SJSA1 (cell line): ENCODE data around the gene ZFYVE28. TPM values are rescaled to one million over a fixed set of nuclear protein-coding genes. Genes with fewer than 3 reads are reported as not detected.

Source experiments
- DNase-seq, 2 experiments: peaks; one replicate each; pipeline ENCODE4 v3.0.0-alpha.2; 2015 to 2020; ENCODE audit warnings: low spot score in 2 of 2, low read depth in 1 of 2
- H3K27ac ChIP-seq: fragments of 250-450 bp; sonication (Bioruptor Pico); 2 replicates; pipeline ENCODE4 v1.5.1; 2020; ENCODE audit warnings: mild to moderate bottlenecking, moderate library complexity
- H3K27me3 ChIP-seq: fragments of 250-450 bp; sonication (Bioruptor Pico); replicated peaks from 2 replicates; pipeline ENCODE4 v1.5.1; 2020; ENCODE audit warnings: mild to moderate bottlenecking, moderate library complexity
- H3K36me3 ChIP-seq: fragments of 250-450 bp; sonication (Bioruptor Pico); 2 replicates; pipeline ENCODE4 v1.5.1; 2020; ENCODE audit warnings: mild to moderate bottlenecking
- H3K4me1 ChIP-seq: fragments of 250-450 bp; sonication (Bioruptor Pico); replicated peaks from 2 replicates; pipeline ENCODE4 v1.6.1; 2021; ENCODE audit warnings: mild to moderate bottlenecking
- H3K4me3 ChIP-seq: fragments of 250-450 bp; sonication (Bioruptor Pico); 2 replicates; pipeline ENCODE4 v1.5.1; 2020; ENCODE audit warnings: mild to moderate bottlenecking
- H3K9me3 ChIP-seq: fragments of 250-450 bp; sonication (Bioruptor Pico); replicated peaks from 2 replicates; pipeline ENCODE4 v1.5.1; 2020; ENCODE audit warnings: mild to moderate bottlenecking
- total RNA-seq: library from RNA; depleted of rRNA; stranded (reverse); fragments of >200 nt; shearing (Covaris generic); gene quantifications from 2 replicates; pipeline ENCODE4 v1.2.3, GENCODE V29; 2014

The ZFYVE28 gene
- total RNA-seq, 1 experiment from 2014 or later = 0.11 TPM

DNA sequence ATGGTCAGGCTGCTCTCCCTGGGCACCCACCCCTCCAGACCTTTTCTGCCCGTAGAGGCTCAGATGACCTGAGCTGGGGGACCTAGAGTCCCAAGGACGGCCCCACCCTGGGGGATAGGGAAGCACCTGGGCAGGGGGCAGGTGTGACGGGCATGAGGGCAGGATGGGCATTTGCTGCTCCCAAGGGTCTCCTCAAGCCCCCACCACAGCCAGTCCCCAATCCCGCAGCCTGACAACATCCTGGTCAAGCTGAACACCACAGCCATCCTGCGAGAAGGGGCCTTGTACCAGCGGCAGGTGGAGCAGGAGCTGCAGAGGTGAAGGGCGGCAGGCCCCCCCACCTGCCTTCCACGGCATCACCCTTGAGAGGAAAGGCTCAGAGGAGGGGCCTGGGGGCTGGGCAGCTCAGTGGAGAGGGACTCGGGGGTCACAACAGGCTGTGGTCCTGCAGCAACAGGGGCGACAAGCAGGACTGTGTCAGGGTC is 32.6 kb upstream of the ZFYVE28 start:
- Histone ChIP-seq H3K9me3 (no peaks in the 10 kb centered on the region), H3K27me3 (no peaks in the 10 kb centered on the region), H3K4me1 (no peaks in the 10 kb centered on the region), H3K36me3 (no peaks in the 10 kb centered on the region), H3K4me3 (no peak overlapping the region), H3K27ac (no peak overlapping the region)
- DNase-seq = no peak

DNA sequence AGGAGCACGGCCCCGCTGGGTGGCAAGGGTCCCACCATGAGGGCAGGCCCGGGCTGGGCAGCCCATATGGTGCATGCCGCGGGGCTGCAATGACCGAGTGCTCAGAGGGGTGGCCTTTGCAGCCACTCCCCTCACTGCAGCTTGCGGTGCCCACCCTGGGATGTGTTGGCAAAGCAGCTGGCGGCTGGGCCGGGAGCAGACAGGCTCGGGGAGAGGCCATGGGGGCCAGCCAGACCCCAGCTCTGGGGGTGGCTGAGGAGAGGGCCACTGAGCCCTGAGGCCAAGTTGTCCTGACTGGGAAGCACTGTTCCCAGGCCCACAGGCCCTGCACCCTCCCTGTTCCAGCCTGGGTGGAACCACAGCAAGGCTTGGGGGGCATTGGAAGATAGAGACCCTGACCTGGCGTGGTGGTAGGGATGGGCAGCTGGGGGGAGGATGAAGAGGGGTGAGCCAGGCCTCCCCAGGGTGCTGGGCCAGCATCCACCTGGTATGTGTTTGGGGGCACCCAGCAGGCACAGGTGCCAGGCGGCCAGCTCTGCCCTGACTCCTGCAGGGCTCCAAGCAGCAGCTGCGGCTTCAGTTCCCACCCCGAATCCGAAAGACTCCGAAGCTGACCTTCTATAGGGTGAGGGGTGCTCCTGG is 32.1 kb upstream of the ZFYVE28 start:
- no peak overlapping the region for H3K4me3 ChIP-seq
- DNase-seq = no peak
- no peaks in the 10 kb centered on the region for H3K9me3 ChIP-seq
- no peak overlapping the region for H3K27ac ChIP-seq
- H3K36me3 ChIP-seq = no peaks in the 10 kb centered on the region
- H3K4me1 ChIP-seq = no peaks in the 10 kb centered on the region
- no peaks in the 10 kb centered on the region for H3K27me3 ChIP-seq

GRCh38 chr4:2449511-2450392 is 31.3 kb upstream of the ZFYVE28 start:
- no peaks in the 10 kb centered on the region for H3K27me3 ChIP-seq
- H3K36me3 ChIP-seq = no peaks in the 10 kb centered on the region
- H3K4me1 ChIP-seq = no peaks in the 10 kb centered on the region
- DNase-seq = no peak
- no peak overlapping the region for H3K27ac ChIP-seq
- H3K4me3 ChIP-seq = no peak overlapping the region
- H3K9me3 ChIP-seq = no peaks in the 10 kb centered on the region

GRCh38 chr4:2449051-2449450 is 30.6 kb upstream of the ZFYVE28 start:
- Histone ChIP-seq H3K4me1 (no peaks in the 10 kb centered on the region), H3K9me3 (no peaks in the 10 kb centered on the region), H3K4me3 (no peak overlapping the region), H3K27ac (no peak overlapping the region), H3K36me3 (no peaks in the 10 kb centered on the region), H3K27me3 (no peaks in the 10 kb centered on the region)
- DNase-seq = no peak

DNA sequence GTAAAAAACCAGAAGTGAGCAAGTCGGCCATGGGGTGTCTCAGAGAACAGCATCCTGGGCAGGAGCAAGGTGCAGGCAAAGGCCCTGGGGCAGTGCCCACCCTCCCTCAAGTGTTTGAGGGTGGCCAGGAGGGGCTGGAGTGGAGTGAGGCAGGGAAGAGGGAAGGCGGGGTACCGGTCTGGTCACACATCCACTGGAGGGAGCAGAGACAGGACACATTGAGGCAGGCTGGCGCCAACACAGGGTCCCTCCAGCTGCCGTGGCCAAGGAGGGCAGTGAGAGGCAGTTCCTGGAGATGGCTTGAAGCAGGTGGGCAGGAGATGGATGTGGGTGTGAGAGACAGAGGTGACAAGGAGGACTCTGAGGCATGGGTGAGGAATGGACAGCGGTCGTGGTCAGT is 30.1 kb upstream of the ZFYVE28 start:
- no peak for DNase-seq
- Histone ChIP-seq H3K27me3 (no peaks in the 10 kb centered on the region), H3K4me1 (no peaks in the 10 kb centered on the region), H3K9me3 (no peaks in the 10 kb centered on the region), H3K27ac (no peak overlapping the region), H3K36me3 (no peaks in the 10 kb centered on the region), H3K4me3 (no peak overlapping the region)

DNA sequence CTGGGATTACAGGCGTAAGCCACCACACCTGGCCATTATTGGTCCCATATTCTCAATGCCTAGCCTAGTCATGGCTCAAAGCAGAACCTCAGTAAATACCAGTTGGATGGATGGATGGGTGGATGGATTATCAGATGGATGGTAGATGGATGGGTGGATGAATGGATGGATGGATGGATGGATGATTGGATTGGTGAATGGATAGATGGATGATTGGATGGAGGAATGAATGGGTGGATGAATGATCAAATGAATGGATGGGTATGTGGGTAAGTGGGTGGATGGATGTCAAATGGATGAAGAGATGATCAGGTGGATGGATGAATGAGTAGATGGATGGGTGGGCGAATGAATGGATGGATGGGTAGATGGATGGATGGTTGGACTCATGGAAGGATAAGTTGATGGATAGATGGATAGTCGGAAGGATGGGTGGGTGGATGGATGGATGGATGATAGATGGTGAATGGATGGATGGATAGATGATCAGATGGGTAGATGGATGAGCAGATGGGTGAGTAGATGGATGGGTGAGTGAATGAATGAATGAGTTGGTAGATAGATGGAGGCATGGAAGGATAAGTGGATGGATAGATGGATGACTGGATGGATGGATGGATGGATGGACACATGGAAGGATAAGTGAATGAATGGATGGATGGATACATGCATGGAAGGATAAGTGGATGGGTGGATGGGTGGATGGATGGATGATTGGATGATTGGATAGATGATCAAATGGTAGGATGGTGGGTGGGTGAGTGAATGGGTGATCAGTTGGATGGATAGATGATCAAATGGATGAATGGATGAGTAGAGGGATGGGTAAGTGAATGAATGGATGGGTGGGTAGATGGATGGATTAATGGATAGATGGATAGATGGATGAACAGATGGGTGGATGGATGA is 28.5 kb upstream of the ZFYVE28 start:
- no peak overlapping the region for H3K4me3 ChIP-seq
- H3K4me1 ChIP-seq = no peaks in the 10 kb centered on the region
- DNase-seq = no peak
- no peaks in the 10 kb centered on the region for H3K36me3 ChIP-seq
- no peaks in the 10 kb centered on the region for H3K9me3 ChIP-seq
- H3K27me3 ChIP-seq = no peaks in the 10 kb centered on the region
- H3K27ac ChIP-seq = no peak overlapping the region

- H3K4me3 ChIP-seq = no peak overlapping the region
- no peaks in the 10 kb centered on the region for H3K27me3 ChIP-seq
- H3K27ac ChIP-seq = no peak overlapping the region
- H3K4me1 ChIP-seq = no peaks in the 10 kb centered on the region
- H3K36me3 ChIP-seq = no peaks in the 10 kb centered on the region
- DNase-seq = no peak
- H3K9me3 ChIP-seq = no peaks in the 10 kb centered on the region
Observed at GRCh38 chr4:2445571-2445970, 27.1 kb upstream of the ZFYVE28 start.

GRCh38 chr4:2445130-2445529 is 26.7 kb upstream of the ZFYVE28 start:
- no peaks in the 10 kb centered on the region for H3K9me3 ChIP-seq
- no peaks in the 10 kb centered on the region for H3K27me3 ChIP-seq
- H3K4me3 ChIP-seq = no peak overlapping the region
- H3K27ac ChIP-seq = no peak overlapping the region
- DNase-seq = no peak
- no peaks in the 10 kb centered on the region for H3K4me1 ChIP-seq
- no peaks in the 10 kb centered on the region for H3K36me3 ChIP-seq

DNA sequence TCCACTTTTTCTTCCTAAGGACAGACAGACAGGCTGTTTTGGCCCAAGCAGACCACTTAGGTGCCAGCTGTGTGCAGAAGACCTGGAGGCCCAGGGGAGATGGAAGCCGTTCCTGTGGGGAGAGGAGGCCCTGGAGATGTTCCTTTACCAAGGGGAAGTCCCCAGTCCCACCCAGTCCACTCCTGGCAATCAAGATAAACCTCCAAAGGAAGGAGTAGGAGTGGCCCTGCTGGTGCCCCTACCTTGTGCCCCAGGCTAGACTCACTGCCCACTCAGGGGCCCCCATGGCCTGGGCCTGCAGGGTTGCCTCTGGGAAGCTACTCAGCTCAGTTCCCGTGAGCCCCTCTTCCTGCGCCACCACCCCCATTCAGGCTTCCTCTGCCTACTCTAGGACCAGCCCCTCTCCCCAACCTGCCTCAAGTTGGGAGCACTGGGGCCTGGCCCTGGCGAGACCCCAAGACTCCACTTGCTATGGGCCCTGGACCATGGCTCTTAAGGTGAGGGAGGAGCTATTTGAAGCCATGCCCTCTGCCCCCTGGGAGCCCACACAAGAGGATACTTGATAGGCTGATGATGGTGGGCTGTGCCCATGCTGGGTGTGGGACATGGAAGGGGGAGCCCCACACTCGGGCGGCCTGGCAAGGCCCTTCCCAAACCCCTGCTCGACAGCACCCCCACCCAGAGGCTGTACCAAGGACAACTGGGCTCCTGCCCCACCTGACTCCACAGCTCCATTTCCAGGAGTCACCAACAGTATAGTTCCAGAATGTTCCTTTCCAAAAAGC is 25.7 kb upstream of the ZFYVE28 start:
- H3K9me3 ChIP-seq = no peaks in the 10 kb centered on the region
- no peaks in the 10 kb centered on the region for H3K27me3 ChIP-seq
- DNase-seq = no peak
- H3K4me3 ChIP-seq = no peak overlapping the region
- H3K4me1 ChIP-seq = no peaks in the 10 kb centered on the region
- no peaks in the 10 kb centered on the region for H3K36me3 ChIP-seq
- no peak overlapping the region for H3K27ac ChIP-seq

DNA sequence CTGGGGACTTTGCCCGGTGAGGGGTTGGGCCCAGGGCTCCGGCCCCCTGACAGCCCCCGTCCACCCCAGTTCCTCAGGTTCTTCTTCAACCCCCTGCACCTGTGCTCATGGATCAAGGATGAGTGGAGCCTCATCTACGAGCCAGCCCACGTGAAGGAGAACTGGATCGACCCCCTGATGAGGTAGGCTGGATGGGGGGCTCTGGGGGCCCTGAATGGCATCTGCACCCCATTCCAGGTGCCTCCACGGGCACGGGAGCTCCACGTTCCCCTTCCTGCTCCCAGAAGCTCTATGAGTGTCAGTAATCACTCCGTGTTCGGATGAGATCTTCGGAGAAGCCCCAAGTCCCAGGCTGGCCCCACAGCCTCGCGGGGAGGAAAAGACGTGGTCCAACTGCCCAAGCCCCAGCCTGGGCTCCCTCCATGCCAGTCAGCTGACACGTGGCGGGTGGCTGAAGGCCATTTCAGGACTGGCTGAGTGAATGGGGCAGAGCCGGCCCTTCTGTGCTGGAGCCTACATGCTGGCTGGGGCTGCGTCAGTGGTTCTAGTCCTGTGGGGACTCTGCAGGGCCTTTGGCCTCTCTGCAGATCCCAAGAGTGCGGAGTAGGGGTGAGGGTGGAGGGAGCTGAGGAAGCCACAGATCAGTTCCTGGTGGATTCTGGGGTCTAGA is 24.8 kb upstream of the ZFYVE28 start:
- no peaks in the 10 kb centered on the region for H3K9me3 ChIP-seq

DNA sequence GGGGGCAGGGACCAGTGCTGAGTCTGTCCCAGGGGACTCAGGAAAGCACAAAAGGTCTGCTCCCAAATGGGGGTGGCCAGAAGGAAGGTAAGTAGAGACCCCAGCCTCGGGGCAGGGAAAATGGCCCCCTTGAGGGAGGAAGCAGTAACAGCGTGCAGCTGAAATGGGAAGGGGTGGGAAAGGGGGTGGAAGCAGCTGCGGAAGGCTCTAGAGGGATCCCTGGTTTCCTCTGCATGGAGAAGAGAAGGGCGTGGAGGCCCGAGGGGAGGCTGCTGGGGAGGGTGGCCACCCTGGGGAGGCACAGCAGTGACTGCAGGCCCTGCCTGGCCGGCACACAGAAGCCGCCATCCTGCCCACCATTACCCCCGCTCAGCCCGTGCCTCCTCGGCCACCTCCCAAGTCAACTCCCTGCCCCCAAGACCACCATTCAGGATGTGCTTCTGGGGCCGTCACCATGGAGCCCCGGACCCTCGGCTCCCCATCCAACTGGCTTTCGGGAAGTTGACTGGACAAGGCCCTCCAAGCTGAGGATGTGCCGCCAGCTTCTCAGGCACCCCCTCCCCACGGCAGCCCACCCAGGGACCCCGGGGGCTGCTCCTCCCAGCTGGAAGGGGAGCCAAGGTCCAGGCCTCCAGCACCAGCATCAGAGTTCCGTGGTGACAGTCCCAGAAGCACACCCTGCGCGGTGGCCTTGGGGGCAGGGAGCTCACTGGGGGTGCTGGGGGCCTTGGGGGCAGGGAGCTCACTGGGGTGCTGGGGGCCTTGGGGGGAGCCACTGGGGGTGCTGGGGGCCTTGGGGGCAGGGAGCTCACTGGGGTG is 23.9 kb upstream of the ZFYVE28 start:
- Histone ChIP-seq H3K4me3 (no peak overlapping the region), H3K27ac (no peak overlapping the region), H3K36me3 (no peaks in the 10 kb centered on the region), H3K27me3 (no peaks in the 10 kb centered on the region), H3K4me1 (no peaks in the 10 kb centered on the region), H3K9me3 (no peaks in the 10 kb centered on the region)
- no peak for DNase-seq

More for the DNA sequence above, 24.8 kb upstream of the ZFYVE28 start:
- Histone ChIP-seq H3K36me3 (no peaks in the 10 kb centered on the region), H3K27me3 (no peaks in the 10 kb centered on the region), H3K27ac (no peak overlapping the region), H3K4me1 (no peaks in the 10 kb centered on the region), H3K4me3 (no peak overlapping the region)
- DNase-seq = no peak
